Activated gamma-delta T cell treated with anti-CD3 and anti-CD28 coated beads, Interleukin-2, amount 50 U/mL, for 16 hours (primary cell): ENCODE measurements around the gene LILRA1.
"Not testable (repeated sequence)": the region's sequence is repeated elsewhere in the genome, so short reads cannot be mapped to it uniquely, and the experiment has no call there.

ENCODE experiments used
- DNase-seq: peaks from one replicate; pipeline ENCODE4 v3.0.0-alpha.2; 2020; ENCODE audit warnings: low read depth

Gene LILRA1

DNA sequence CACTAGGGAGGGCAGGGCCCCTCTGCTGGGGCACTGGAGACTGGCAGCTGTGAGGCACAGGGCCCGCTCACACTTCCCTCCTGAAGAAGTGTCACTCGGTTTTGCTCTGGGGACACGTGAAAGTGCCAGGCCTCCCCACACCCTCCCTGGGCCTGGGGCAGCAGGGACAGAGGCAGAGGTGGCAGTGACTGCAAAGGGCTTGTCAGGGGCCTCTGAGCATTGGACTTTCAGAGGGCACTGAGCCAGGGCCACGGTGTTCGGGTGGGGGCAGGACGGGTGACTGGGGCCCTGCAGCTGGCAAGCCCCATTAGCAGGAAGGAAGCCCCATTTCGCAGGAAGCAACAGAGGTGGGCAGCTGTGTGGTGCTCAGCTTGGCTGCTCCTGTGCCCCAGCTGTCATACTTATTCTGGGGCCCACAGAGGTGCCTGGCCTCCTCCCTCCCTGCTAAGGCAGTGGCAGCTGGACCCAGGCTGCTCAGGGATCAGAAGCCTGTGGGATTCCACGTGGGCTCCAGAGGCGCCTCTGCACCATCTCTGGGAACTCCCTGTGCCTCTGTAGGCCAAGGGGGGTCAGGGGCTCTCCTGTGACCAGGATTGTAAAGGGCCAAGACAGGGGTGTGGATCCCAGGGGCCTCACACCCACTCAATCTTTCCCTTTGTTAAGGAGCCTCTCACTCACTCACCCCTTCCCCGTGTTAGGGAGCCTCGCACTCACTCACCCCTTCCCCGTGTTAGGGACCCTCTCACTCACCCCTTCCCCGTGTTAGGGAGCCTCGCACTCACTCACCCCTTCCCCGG is 31.7 kb downstream of the LILRA1 start:
- not testable (repeated sequence) for DNase-seq

DNA sequence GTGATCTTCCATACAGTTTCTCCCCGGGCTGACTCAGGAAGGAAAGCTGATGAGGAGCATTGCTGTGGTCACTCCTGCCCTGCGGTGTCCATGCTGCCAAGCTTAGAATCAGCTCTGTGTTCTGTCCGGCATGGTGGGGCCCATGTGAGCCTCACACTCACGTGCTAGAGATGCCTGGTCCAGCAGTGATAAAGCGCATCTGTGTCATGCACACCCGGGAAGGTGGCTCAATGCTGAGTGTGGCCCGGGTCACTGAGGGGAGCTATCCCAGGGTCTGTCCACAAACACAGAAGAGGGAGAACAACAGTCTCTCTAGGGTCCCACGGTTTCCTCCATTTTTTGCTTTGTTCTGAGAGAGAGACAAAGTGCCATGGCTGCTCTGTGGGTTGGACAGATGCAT is 33.3 kb downstream of the LILRA1 start:
- DNase-seq = no peak

DNA sequence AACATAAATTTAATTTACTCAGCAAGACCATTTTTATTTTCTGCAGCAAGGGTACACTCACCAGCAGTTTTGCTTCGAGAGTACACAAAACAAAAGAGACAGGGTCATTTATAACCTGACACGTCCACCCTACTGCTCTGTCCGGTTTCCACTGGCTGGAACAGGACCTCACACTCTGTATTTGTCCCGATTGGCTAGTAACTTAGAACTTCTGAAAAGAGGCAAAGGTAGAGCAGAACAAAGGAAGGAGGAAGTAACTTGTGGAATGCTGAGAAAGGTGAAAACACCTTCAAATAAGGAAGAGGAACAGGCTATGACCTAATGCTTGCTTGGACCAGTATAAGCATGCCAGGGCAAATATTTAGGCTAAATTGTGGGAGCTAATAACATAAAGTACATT is 34.5 kb downstream of the LILRA1 start:
- not testable (repeated sequence) for DNase-seq

DNA sequence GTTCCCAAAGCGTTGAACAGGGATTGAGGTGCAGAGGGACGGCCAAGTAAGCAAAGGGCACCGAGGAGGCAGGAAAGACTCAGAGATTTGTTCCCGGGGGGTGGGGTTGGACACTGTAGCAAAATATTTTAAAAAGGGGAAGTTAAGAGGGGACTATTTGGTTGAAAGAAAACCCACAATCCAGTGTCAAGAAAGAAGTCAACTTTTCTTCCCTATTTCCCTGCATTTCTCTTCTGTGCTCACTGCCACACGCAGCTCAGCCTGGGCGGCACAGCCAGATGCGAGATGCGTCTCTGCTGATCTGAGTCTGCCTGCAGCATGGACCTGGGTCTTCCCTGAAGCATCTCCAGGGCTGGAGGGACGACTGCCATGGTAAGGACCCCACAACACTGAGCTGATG is 36.8 kb downstream of the LILRA1 start, which contains the start of gene LILRB1:
LILRB1 (plus strand) TSS at position 223 of the 400 bp plus-strand sequence. CDS start 590 bp downstream, outside the sequence.
- not testable (repeated sequence) for DNase-seq

DNA sequence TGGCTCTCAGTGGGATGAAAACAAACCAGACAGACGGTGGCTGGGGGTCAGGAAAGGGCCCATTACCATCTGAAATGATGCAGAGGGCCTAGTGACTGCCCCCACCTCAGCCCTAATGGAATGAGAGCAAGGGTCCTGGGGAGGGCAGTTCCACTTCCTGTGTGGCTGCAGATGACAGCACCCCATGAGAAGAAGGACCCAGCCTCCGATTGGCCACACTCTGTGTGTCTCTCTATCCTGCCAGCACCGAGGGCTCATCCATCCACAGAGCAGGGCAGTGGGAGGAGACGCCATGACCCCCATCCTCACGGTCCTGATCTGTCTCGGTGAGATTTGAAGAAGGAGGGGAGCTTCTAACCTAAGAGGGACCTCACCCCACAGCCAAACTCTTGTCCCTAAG is 37.4 kb downstream of the LILRA1 start:
- DNase-seq = no peak

DNA sequence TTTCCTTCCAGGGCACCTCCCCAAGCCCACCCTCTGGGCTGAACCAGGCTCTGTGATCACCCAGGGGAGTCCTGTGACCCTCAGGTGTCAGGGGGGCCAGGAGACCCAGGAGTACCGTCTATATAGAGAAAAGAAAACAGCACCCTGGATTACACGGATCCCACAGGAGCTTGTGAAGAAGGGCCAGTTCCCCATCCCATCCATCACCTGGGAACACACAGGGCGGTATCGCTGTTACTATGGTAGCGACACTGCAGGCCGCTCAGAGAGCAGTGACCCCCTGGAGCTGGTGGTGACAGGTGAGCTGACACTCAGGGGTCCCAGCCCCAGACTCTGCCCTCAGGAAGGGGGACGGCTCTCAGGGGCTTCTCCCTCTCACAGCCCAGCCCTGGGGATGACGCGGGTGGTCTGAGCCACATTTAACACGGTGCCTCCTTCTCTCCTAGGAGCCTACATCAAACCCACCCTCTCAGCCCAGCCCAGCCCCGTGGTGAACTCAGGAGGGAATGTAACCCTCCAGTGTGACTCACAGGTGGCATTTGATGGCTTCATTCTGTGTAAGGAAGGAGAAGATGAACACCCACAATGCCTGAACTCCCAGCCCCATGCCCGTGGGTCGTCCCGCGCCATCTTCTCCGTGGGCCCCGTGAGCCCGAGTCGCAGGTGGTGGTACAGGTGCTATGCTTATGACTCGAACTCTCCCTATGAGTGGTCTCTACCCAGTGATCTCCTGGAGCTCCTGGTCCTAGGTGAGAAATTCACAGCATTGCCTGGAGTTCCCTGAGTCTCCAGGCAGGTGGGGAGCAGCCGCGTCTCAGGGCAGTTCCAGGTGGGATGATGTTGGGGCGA is 38.3 kb downstream of the LILRA1 start:
- not testable (repeated sequence) for DNase-seq

DNA sequence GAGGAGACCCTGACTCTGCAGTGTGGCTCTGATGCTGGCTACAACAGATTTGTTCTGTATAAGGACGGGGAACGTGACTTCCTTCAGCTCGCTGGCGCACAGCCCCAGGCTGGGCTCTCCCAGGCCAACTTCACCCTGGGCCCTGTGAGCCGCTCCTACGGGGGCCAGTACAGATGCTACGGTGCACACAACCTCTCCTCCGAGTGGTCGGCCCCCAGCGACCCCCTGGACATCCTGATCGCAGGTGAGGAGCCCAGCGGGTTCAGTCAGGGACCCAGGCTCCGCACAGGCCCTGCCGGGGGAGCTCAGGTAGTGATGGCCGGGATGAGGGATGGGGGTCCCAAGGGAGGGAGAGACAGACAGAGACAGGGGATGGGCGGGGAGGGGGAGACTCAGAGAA is 39.1 kb downstream of the LILRA1 start:
- not testable (repeated sequence) for DNase-seq

DNA sequence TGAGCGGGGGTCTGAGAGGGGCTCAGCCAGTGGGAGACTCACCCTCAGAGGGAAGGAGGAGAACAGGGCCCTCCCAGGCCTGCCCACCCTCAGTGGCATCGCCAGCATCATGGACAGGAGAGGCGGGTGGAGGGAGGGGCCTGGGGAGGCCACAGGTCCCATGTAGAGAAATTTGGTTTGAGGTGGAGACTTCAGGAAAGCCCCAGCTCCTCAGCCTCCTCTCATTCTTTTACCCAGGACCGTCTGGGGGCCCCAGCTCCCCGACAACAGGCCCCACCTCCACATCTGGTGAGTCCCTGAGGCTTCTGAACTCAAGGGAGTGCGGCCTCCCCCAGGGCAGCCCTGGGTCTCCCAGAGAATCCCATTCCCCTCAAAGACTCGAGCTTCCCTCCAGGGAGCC is 40.0 kb downstream of the LILRA1 start:
- no peak for DNase-seq

DNA sequence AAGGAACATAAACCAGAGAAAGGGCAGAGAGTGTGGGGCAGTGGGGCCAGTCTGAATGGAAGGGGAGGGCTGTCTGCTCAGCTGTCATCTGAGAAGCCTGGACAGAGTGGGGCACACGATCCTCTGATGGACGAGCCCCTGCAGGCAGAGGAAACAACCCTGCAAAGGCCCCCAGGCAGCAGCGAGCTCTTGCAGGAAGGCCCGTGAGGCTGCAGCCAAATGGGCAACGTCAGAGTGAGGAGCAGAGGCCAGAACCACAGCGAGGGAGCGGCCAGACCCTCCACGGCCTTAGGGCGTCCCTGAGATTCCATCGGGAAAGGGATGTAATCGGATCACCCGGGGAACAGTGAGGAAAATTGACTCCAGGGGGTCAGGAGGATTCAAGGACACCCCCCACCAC is 42.6 kb downstream of the LILRA1 start:
- DNase-seq = not testable (repeated sequence)

DNA sequence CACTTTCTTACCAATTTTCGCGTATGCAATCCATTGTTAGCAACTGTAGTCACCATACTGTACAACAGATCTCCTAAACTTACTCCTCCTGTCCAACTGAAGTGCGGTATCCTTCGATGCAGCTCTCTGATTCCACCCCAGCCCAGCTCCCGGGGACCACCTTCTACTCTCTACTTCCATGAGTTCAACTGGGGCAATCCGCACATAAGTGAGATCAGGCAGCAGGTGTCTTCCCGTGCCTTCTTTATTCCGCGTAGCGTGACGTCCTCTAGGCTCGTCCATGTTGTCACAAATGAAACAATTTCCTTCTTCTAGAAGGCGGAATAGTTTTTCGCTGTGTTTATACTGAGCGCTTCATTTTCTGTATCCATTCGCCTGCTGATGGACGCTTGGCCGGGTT is 45.3 kb downstream of the LILRA1 start:
- DNase-seq = no peak

DNA sequence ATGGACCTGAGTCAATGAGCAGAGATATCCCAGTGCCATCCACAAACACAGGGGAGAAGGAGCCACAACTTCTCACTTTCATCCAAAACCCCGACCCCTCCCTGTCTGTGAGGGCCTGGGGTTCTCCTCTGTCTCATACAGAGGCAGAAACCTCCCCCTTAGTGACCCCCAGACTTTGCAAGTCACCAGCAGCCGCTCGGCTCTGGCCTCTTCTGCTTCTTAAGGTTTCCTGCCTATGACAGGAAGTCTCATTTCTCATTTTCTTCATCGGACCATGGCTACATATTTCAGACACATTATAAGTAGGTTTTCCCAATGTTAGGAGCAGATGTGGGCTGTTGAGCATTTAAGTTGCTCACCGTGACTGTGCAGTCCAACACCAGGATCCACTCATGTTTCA is 49.5 kb downstream of the LILRA1 start:
- DNase-seq = not testable (repeated sequence)

DNA sequence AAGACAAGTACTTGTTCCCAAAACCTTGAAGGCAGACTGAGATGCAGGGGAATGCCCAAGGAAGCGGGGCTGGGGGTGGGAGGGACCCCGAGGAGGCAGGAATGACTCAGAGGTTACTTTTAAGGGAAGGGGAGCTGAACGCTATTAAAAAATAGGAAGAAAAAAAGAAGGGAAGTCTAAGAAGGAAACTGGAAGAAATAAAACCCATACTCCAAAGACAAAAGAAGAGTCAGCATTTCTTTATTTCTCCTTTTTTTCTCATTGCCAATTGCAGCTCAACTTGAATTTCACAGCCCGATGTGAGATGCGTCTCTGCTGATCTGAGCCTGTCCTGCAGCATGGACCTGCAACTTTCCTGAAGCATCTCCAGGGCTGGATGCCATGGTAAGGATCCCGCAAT is 50.2 kb downstream of the LILRA1 start:
- not testable (repeated sequence) for DNase-seq

DNA sequence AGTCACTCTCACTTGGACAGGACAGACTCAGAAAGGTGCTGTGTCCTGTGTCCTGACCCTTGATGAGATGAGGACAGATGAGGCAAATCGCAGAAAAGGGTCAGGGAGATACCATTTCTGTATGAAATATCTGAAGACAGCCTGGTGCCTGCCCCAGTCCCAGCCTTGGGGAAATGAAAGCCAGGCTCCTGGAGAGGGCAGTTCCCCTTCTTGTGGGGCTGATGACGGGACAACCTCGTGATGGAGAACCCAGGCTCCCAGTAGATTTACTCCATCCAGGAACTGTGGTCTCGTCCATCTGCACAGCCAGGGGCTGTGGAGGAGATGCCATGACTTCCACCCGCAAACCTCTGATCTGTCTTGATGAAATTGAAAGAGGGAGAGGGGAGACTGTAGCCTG is 50.6 kb downstream of the LILRA1 start:
- no peak for DNase-seq

DNA sequence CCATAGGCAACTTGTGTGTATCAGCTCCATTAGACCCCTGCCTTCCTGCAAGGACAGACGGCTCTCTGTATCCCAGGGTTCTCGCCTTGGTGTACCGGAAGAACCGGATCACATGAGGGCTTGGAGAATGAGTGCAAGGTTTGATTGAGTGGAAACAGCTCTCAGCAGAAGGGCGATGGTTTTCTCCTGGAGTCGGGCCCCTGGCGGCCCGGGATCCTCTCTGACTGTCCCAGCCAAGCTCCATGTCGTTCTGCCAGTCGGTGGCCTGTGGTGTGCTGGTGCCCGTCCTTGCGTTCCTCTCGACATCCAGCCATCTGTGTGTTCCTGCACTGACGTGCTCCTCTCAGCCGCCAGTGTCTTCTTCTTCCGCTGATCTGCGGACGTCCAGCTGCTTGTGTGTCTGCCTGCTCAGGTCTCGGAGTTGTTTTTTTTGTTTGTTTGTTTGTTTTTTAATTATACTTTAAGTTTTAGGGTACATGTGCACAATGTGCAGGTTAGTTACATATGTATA is 53.0 kb downstream of the LILRA1 start:
- DNase-seq = no peak

DNA sequence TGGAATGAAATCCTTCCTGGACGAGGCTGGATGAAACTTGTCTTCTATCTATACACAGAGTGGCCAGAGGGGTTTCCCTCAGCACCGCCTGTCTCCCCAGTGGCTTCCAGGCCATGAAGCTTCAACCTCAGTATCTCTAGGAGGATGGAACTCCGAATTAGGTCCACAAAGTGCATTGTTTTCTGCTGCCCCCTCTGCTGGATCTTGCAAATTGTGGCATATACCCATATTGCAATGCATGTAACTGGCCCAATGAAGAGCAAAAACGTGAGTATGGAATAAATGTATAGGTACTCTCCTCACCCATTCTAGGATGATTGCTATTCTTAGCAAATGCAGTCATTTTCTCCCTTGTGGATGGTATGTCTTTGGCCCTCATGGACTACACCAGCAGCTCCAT is 54.7 kb downstream of the LILRA1 start:
- no peak for DNase-seq

DNA sequence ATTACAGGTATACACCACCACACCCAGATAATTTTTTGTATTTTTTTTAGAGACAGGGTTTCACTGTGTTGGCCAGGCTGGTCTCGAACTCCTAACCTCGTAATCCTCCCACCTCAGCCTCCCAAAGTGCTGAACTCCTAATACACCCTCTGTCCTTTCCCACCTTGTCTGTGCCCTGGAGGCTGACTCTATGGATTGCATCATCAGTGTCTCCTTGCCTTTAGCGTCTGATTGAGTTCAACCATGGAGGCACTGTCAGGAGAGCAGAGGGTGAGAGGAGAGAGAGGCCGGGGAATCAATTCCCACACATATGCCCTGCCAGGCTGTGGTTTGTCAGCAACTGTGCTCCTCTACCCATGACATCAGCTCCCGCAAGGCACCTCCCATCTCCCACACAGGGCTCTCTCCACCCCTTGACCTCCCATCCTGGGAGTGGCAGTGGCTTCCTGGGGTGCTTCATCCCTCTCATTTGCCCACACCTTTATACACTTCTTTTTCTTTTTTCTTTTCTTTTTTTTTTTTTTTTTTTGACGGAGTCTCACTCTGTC is 56.8 kb downstream of the LILRA1 start:
- DNase-seq = no peak
